NCI-H524 (cell line): ENCODE data around the gene FOXE1.

Experiments used
- DNase-seq, 2 experiments: peaks; one replicate each; lab custom pipeline; 2025; lab: John Stamatoyannopoulos, UW

FOXE1 gene

GRCh38 chr9:97853056-97853843 is at the start of gene FOXE1:
Gene FOXE1, plus strand, starts transcription at chr9:97853226. Its CDS starts 689 bp downstream, at chr9:97853915.
- peak in 1 of 2 experiments; percentile 56 for DNase-seq

DNA sequence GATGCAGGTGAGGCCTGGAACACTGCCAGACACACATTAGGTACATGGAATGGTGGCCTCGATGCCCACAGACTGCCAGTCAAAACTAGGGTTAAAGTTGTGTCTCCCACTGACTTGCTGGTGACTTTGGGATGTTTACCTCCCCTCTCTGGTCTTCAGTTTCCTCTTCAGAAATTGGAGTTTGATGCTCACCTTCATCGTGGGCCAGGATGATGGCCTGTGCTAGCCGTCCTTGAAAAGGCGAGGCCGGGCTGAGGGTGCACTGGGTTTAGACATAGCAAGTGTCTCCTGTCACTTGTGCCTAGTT is 49.0 kb upstream of the FOXE1 start:
- no peak for DNase-seq

DNA sequence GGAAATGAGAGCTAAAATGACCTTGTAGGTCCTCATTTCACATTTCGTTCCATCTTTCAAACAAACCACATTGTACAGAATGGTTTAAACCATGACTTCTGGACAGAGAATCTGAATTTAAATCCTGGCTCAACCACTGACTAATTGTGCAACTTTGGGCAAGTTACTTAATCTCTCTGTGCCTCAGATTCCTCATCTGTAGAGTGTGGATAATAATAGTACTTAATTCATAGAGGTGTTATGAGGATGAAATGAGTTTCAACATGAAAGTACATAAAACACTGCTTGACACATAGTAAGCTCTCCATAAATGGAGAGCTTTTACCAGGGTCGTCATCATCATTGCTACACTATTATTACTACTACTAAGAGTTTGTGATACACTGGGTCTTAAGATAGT is 46.3 kb upstream of the FOXE1 start:
- DNase-seq: no peak

DNA sequence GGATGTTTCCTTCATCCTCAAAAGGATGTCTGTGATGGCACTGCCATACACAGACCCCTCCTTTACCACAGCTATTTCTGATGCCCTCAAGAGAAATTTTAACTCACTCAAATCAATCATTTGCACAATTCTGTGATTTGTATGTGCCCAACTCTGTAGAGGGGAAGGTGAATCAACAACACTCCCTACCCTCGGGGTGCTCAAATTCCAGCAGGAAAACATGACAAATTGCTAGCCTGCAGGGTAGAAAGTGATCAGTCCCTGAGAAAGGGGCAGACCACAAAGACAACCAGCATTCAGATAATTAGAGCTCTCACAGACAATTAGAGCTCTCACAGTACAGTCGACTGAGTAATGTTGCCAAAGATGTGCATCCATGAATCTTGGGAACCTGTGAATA is 45.3 kb upstream of the FOXE1 start:
- DNase-seq: no peak

GRCh38 chr9:97808415-97808814 is 44.6 kb upstream of the FOXE1 start:
- no peak for DNase-seq

GRCh38 chr9:97808972-97809371 is 44.1 kb upstream of the FOXE1 start:
- no peak for DNase-seq

GRCh38 chr9:97809666-97810344 is 43.2 kb upstream of the FOXE1 start:
- DNase-seq: peak in 1 of 2 experiments; percentile 35

GRCh38 chr9:97811533-97812246 is 41.3 kb upstream of the FOXE1 start:
- DNase-seq: peak in 1 of 2 experiments; percentile 9

DNA sequence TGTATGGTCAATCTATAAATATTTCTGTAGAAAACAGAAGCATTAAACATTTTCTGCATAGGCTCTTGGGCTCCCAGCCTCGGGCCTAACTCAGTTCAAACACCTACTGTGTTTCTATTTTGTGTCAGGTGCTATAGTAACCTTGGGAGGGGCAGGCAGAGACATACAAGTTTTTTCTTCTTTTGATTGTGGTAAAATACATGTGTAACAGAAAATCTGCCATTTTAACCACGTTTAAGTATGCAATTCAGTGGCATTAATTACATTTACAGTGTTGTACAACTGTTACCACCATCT is 40.8 kb upstream of the FOXE1 start:
- no peak for DNase-seq

DNA sequence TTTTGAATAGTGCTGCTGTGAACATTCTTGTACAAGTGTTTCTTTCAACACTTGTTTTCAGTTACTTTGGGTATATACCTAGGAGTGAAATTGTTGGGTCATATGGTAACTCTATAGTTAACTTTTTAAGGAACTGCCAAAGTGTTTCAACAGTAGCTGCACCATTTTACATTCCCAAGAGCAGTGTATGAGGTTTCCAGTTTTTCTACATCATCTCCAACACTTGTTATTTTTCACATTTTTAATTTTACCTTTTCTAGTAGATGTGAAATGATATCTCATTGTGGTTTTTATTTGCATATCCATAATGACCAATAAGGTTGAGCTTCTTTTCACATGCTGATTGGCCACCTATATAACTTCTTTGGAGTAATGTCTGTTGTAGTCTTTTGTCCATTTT is 40.0 kb upstream of the FOXE1 start:
- no peak for DNase-seq

DNA sequence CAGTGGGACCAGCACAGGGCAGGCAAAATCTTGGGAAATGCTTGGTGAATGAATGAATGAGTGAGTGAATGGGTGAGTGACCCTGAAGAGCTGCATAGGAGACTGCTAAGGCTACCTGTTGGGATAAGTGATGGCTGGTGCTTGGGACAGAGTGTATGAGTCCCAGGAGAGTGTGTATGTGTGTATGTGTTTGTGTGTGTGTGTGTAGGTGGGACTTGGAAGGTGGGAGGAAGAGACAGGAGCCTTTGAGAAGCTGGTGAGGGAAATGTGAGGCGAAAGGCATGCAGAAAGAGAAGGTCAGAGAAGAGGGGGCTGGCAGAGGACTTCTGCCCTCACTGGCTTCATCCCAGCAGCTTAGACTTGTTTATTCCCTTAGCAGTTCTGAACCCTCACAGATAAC is 33.3 kb upstream of the FOXE1 start:
- DNase-seq: no peak

DNA sequence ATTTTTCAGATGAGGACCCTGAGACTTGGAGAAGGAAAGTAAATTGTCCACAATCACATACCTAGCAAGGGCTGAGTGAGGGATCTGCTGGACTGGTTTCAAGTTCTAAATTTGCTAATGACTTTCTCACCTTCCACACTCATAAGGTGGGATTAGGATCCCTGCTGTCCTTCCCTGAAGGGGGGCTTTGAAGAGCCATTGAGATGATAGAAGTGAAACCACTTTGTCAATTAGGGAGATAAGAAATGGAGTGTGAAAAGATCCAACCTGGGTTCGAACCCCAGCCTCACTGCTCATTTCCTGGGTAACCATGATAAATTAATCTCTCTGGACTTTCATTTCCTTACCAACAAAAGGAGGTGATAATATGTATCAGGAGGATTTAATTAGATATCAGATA is 32.7 kb upstream of the FOXE1 start:
- no peak for DNase-seq

- peak in 1 of 2 experiments; percentile 62 for DNase-seq
Measured at GRCh38 chr9:97830884-97831829, 21.9 kb upstream of the FOXE1 start.

DNA sequence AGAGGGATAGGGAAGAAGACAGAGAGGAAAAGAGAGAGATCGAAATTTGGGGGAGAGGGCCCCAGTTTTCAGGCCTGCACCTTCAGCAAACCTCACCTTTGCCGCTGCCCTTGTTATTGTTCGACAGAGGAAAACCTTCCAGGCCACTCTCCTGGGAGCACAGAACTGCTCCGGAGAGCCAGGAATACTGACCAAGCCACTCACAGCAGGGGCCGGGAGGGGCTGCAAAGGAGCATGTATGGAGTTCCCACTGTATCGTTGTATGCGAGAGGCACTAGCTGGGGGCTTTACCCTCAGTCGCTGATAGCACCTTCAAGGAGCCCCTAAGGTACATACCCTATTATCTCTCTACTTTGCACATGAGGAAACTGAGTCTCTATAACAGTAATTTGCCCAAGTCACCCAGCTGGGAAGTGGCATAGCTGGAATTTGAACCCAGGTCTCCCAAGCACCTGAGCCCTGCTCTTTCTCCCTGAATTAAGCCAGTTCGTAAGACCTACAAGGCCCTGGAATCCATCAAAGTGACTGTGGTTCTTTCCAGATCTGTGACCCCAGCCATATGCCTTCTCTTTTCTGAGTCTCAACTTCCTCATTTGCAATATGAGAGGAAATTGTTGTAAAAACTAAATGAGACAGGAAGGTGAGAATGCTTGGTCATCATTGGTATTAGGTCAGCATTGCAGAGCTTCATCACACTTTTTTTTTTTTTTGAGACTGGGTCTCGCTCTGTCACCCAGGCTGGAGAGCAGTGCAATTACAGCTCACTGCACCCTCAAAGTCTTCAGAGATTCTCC is 21.0 kb upstream of the FOXE1 start:
- DNase-seq: no peak

GRCh38 chr9:97840521-97840920 is 12.5 kb upstream of the FOXE1 start:
- DNase-seq: no peak

GRCh38 chr9:97842960-97843359 is 10.1 kb upstream of the FOXE1 start:
- DNase-seq: no peak

- no peak for DNase-seq
Measured at GRCh38 chr9:97845130-97845529, 7.9 kb upstream of the FOXE1 start.

DNA sequence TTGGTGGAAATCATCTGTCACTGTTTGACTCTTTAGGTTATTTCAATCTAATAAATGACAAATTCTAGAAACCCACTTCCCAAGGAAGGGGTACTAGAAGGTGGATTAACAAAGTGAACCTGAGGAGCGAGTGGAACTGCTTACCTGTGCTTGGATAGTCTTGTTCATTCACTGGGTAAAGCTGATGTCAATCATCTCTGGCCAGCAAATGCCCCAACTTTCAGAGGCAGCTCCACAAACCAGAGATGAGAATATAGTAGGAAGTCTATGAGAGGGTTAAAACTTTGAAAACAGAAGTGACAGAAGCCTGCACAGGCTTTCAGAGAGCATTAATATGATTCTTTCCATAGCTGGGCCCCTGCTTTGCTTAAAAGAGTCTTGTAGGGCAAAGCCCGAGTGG is 7.3 kb upstream of the FOXE1 start:
- DNase-seq: no peak

GRCh38 chr9:97846347-97846746 is 6.7 kb upstream of the FOXE1 start:
- DNase-seq: no peak

DNA sequence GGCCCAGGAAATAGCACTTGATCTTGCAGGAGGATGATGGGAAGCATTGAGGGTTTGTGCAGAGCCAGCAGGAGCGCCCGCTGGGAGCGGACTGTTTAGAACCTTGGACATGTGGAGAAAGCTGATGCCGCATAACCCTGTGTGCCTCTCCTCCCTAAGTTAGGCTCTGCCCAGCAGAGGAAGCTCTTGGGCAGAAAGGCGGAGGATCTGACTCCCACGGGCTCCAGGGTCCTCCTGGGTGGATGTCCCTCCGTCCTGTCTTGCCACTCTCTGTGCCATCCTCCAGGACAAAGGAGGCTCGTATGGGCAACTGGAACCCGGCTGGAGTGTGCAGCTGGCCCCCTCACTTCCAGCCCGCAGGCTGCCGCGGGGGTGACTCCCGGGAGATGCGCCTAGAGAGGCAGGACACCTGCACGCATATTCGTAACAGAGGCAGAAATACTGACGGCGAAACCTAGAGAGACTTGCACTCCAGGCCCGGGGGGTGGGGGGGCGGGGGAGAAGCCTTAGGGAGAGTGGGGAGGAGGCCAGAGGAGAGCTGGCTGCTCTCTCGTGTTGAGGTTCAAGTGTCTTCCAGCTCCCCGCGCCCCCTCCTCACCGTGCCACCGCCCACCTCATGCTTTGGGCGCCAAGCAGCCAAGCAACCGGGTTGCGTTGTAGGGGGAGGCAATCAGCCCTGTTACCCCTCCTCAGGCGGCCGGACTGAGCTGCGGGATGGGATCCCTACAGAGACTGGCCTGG is 5.4 kb upstream of the FOXE1 start:
- peak; percentile 15 to 43 for DNase-seq

DNA sequence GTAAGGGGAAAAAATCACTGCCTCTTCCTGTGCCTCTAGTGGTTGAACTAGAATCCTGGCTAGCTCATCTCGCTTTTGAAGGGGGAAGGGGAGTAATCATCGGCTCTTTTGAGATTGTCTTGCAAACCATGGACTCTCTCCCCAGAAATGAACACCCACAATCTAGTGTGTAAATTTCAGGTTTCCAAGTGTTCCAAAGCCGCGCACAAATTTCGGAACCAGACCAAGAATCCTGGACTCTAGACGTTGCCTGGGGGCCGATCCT is 4.9 kb upstream of the FOXE1 start:
- peak; percentile 46 to 69 for DNase-seq
